OCI-LY7 (cell line): ENCODE measurements around the gene NIN. TPM values are rescaled to one million over a fixed set of nuclear protein-coding genes. Genes with fewer than 3 reads are reported as not detected.

Experiments
- BruUV-seq: library from RNA; stranded (reverse); fragments of 400-500 nt; replicated peaks from 2 replicates; lab custom pipeline; 2021; lab: Mats Ljungman, UMichigan
- CTCF ChIA-PET: fragments of 300-600 bp; sonication (Branson Sonifier 250); formaldehyde crosslinking; loops from one replicate; lab custom pipeline; 2022; ENCODE audit warnings: antibody characterized with exemption; ENCODE audit not compliant: unreplicated experiment; lab: Charles Lee
- POLR2A ChIA-PET: fragments of 300-600 bp; sonication (Branson Sonifier 250); formaldehyde crosslinking; loops from one replicate; lab custom pipeline; 2022; ENCODE audit warnings: antibody characterized with exemption; lab: Charles Lee
- DNase-seq: peaks from one replicate; pipeline ENCODE4 v3.0.0-alpha.2; 2015; ENCODE audit warnings: low spot score
- H2AFZ ChIP-seq: fragments of 200-600 bp; sonication (generic), shearing (Covaris generic); 2 replicates; pipeline ENCODE4 v1.6.1; 2014; ENCODE audit warnings: mild to moderate bottlenecking, antibody characterized with exemption, low read length, moderate library complexity
- H3K27ac ChIP-seq: fragments of 200-600 bp; sonication (generic); 2 replicates; pipeline ENCODE4 v1.5.1; 2014; ENCODE audit warnings: mixed run types, low read depth, mild to moderate bottlenecking, moderate library complexity, low read length, inconsistent platforms; ENCODE audit not compliant: poor library complexity, severe bottlenecking
- H3K36me3 ChIP-seq: fragments of 200-600 bp; sonication (generic); 2 replicates; pipeline ENCODE4 v1.6.1; 2014; ENCODE audit warnings: mild to moderate bottlenecking, antibody characterized with exemption, low read length, moderate library complexity, mixed read lengths; ENCODE audit not compliant: insufficient read depth
- H3K4me1 ChIP-seq: fragments of 200-600 bp; sonication (generic); 2 replicates; pipeline ENCODE4 v1.5.1; 2014; ENCODE audit warnings: mild to moderate bottlenecking, low read length; ENCODE audit not compliant: insufficient read depth, poor library complexity, severe bottlenecking
- H3K4me2 ChIP-seq: fragments of 200-600 bp; sonication (generic); 2 replicates; pipeline ENCODE4 v1.6.1; 2014; ENCODE audit warnings: mild to moderate bottlenecking, low read length
- H3K4me3 ChIP-seq: fragments of 200-600 bp; sonication (generic); 2 replicates; pipeline ENCODE4 v1.5.1; 2014; ENCODE audit warnings: mild to moderate bottlenecking, low read depth, low read length; ENCODE audit not compliant: poor library complexity, severe bottlenecking
- H3K79me2 ChIP-seq: fragments of 200-600 bp; sonication (generic); 2 replicates; pipeline ENCODE4 v1.6.1; 2016; ENCODE audit warnings: low read depth, mild to moderate bottlenecking, low read length, moderate library complexity, mixed read lengths; ENCODE audit not compliant: insufficient read depth
- H3K9me2 ChIP-seq: fragments of 200-600 bp; sonication (generic); 2 replicates; pipeline ENCODE4 v1.6.1; 2016; ENCODE audit warnings: mild to moderate bottlenecking, low read length, mixed read lengths; ENCODE audit not compliant: insufficient read depth
- H3K9me3 ChIP-seq: fragments of 200-600 bp; sonication (generic); 2 replicates; pipeline ENCODE4 v1.6.1; 2014; ENCODE audit warnings: mild to moderate bottlenecking, mixed run types, low read length, mixed read lengths
- H4K20me1 ChIP-seq: fragments of 200-600 bp; sonication (generic); 2 replicates; pipeline ENCODE4 v1.6.1; 2014; ENCODE audit warnings: mild to moderate bottlenecking, antibody characterized with exemption, low read length, moderate library complexity, mixed read lengths; ENCODE audit not compliant: insufficient read depth
- EZH2phosphoT487 ChIP-seq: fragments of 200-600 bp; sonication (generic); IDR thresholded peaks from 2 replicates; pipeline ENCODE4 v1.6.1; 2018; ENCODE audit warnings: low read depth, borderline replicate concordance, mild to moderate bottlenecking, mixed run types, antibody characterized with exemption, low read length, moderate library complexity, mixed read lengths
- intact Hi-C: fragments of 100-400 bp; cut with micrococcal nuclease; formaldehyde crosslinking; loops from one replicate; pipeline ENCODE4 v1.10.0; 2022; ENCODE audit not compliant: unreplicated experiment
- total RNA-seq, 2 experiments: library from RNA; depleted of rRNA in 1 of 2; stranded (reverse); fragments of >200 nt in 1 of 2; shearing (Covaris generic) in 1 of 2; gene quantifications; 2 replicates each; pipeline ENCODE4 v1.2.3, GENCODE V29; 2014 to 2022
- TF ChIP-seq, protein P1 (sequence below): fragments of 200-600 bp; sonication (generic); conservative IDR thresholded peaks from 2 replicates; pipeline ENCODE4 v1.5.1; 2014; ENCODE audit warnings: mild to moderate bottlenecking, antibody characterized with exemption, low read length, moderate library complexity, mixed read lengths

Gene NIN
- total RNA-seq, 2 experiments from 2014 or later, result 95.3 to 189 TPM

DNA sequence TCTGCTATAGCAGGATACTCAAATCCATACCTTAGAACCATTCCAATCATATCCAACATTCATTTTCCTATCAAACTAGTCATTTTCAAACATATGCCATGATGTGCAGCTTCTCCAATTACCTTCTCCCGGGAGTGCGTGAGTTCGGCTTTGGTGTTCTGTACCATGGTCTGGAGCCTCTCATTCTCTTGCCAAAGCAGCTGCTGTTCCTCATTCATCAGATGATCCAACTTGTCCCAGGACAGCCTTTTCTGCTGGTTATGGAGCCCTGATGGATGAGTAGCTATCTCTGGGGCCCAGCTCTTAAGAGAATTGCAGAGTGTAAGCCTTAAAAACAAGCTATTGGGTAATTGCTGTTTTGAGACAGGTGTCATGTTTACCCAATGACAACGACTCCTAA lies 91.8 kb downstream of the NIN start:
- TF ChIP-seq, protein P1, sequence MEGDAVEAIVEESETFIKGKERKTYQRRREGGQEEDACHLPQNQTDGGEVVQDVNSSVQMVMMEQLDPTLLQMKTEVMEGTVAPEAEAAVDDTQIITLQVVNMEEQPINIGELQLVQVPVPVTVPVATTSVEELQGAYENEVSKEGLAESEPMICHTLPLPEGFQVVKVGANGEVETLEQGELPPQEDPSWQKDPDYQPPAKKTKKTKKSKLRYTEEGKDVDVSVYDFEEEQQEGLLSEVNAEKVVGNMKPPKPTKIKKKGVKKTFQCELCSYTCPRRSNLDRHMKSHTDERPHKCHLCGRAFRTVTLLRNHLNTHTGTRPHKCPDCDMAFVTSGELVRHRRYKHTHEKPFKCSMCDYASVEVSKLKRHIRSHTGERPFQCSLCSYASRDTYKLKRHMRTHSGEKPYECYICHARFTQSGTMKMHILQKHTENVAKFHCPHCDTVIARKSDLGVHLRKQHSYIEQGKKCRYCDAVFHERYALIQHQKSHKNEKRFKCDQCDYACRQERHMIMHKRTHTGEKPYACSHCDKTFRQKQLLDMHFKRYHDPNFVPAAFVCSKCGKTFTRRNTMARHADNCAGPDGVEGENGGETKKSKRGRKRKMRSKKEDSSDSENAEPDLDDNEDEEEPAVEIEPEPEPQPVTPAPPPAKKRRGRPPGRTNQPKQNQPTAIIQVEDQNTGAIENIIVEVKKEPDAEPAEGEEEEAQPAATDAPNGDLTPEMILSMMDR, result no peak
- no peak for TF ChIP-seq EZH2phosphoT487
- no peak overlapping the region for H3K4me3 ChIP-seq
- H3K4me1 ChIP-seq, result peaks cover 5% of the 10 kb centered on the region
- ChIA-PET POLR2A (interaction anchor here (2.1 kb wide), 1 partner anchor 16 kb away, joined by 4 read pairs; no protein-coding TSS in a partner anchor), CTCF (no interaction called here)
- BruUV-seq, result no TSS peak
- H4K20me1 ChIP-seq, result no peaks in the 10 kb centered on the region
- DNase-seq, result no peak
- no peaks in the 10 kb centered on the region for H3K9me2 ChIP-seq
- intact Hi-C loops, result no loop called here
- no peaks in the 10 kb centered on the region for H3K9me3 ChIP-seq
- no peak overlapping the region for H3K4me2 ChIP-seq
- no peaks in the 10 kb centered on the region for H3K79me2 ChIP-seq
- H2AFZ ChIP-seq, result no peak overlapping the region
- H3K27ac ChIP-seq, result no peak overlapping the region
- H3K36me3 ChIP-seq, result peaks cover 96% of the 10 kb centered on the region

DNA sequence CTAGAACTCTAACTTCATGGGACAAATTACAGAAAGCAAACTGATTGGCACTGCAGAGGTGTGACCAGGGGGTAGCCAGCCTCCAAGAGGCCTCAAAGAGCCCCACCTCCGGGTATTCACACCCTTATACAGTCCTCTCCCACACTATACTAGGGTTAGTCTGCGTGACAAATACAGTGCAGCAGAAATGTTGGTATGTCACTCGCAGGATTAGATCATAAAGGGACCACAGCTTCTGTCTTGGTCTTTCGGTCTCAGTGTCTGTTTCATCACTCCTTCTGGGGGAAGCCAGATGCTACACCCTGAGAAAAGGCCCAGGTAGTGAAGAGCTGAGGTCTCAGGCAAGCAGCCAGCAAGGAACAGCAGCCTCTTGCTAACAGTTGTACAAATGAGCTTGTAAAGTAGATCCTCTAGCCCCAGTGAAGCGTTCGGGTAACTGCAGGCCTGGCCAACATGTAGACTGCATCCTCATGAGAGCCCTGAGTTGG lies 94.0 kb downstream of the NIN start:
- Histone ChIP-seq H4K20me1 (no peaks in the 10 kb centered on the region), H3K36me3 (peaks cover 94% of the 10 kb centered on the region), H2AFZ (no peak overlapping the region), H3K9me2 (no peaks in the 10 kb centered on the region), H3K79me2 (no peaks in the 10 kb centered on the region), H3K4me3 (no peak overlapping the region), H3K27ac (no peak overlapping the region), H3K4me1 (peaks cover 5% of the 10 kb centered on the region), H3K4me2 (no peak overlapping the region), H3K9me3 (no peaks in the 10 kb centered on the region)
- no peak for DNase-seq
- TF ChIP-seq, protein P1, result no peak
- no peak for TF ChIP-seq EZH2phosphoT487
- POLR2A ChIA-PET, result interaction anchor here (0.6 to 2.6 kb wide), 6 partner anchors 12 to 764 kb away, joined by 3 to 11 read pairs (median 6); no protein-coding TSS in a partner anchor
- CTCF ChIA-PET, result no interaction called here
- intact Hi-C loops, result no loop called here
- BruUV-seq, result no TSS peak

DNA sequence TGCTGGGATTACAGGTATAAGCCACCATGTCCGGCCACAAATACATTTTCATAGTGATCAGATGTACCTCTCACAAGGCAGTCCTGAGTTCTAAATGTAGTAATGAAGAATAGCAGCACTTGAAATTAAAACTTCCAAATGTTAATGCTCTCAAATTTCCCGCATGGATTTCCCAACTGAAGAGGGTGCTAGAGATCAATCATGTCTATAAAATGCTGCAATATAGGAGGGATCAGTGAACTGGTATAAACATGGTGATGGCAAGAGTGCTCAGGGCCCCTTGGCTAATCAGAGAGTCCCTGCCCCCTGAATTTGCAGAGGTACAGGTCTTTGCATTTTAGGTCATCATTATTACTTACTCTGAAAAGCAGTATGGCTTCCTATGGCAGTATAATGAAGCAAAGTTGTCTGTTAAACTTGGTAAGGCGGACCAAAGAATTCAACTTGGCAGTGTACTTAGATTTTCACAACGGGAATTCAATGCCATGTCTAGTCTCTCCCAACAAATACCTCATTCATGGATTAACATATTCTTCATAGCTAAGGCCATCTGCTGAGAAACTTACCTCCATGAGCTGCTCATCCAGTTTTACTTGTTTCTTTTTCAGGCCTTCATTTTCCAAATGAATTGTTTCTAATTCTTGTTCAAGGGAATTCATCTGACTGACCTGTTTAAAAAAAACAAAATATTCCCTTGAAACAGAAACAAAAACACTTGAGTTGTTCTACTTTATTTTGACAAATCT lies 95.8 kb downstream of the NIN start:
- Histone ChIP-seq H3K9me3 (peaks cover 9% of the 10 kb centered on the region; the same call in 1 of the 2 replicates), H2AFZ (no peak overlapping the region), H3K4me1 (no peaks in the 10 kb centered on the region), H4K20me1 (no peaks in the 10 kb centered on the region), H3K4me2 (no peak overlapping the region), H3K79me2 (no peaks in the 10 kb centered on the region), H3K9me2 (no peaks in the 10 kb centered on the region), H3K27ac (no peak overlapping the region), H3K4me3 (no peak overlapping the region), H3K36me3 (peaks cover 96% of the 10 kb centered on the region)
- ChIA-PET CTCF (interaction anchor here (0.5 kb wide), 1 partner anchor 185 kb away, joined by 3 read pairs; no protein-coding TSS in a partner anchor), POLR2A (interaction anchor here (0.6 to 2.6 kb wide), 2 partner anchors 10 to 162 kb away, joined by 5 to 11 read pairs; no protein-coding TSS in a partner anchor)
- no TSS peak for BruUV-seq
- DNase-seq, result no peak
- intact Hi-C loops, result no loop called here
- no peak for TF ChIP-seq EZH2phosphoT487
- TF ChIP-seq, protein P1, result 0 out of 2 replicates have a peak, but pooled peaks have one; percentile 21
